Measurements from ENCODE around the gene CERS5. TPM values are rescaled to one million over a fixed set of nuclear protein-coding genes. Genes with fewer than 3 reads are reported as not detected.

CERS5 gene
- total RNA-seq, 2 experiments from 2014 or later = 47.1 to 53.0 TPM

DNA sequence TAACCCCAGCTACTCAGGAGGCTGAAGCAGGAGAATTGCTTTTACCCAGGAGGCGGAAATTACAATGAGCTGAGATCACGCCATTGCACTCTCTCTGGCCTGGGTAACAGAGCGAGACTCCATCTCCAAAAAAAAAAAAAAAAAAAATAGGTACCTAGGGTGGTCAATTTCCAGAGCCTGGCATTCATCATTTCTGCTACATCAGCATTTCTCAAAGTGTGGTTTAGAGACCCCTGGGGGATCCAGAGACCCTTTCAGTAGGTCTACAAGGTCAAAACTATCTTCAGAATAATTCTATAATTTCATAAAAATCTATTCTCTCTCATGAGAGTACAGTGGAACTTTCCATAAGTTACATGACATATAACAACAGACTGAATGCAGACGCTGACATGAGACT is 19.9 kb downstream of the CERS5 start:
- H3K4me1 Mint-ChIP-seq = peaks cover 6% of the 10 kb centered on the region
- ATAC-seq (ENCODE audit: low read depth) (no peak), DNase-seq (no peak)
- peaks cover 3% of the 10 kb centered on the region for H3K36me3 Mint-ChIP-seq
- no peaks in the 10 kb centered on the region for H3K27me3 Mint-ChIP-seq
- no peak overlapping the region for H3K4me3 Mint-ChIP-seq
- POLR2A ChIA-PET = no interaction called here
- H3K27ac Mint-ChIP-seq = no peak overlapping the region
- no peaks in the 10 kb centered on the region for H3K9me3 Mint-ChIP-seq

GRCh38 chr12:50145439-50145838 is 21.7 kb downstream of the CERS5 start:
- H3K4me3 Mint-ChIP-seq = no peak overlapping the region
- DNase-seq (no peak), ATAC-seq (ENCODE audit: low read depth) (no peak)
- H3K27ac Mint-ChIP-seq = no peak overlapping the region
- no peaks in the 10 kb centered on the region for H3K27me3 Mint-ChIP-seq
- peaks cover 15% of the 10 kb centered on the region for H3K36me3 Mint-ChIP-seq
- POLR2A ChIA-PET = interaction anchor here (0.8 kb wide), 1 partner anchor 17 kb away, joined by 4 read pairs; no protein-coding TSS in a partner anchor
- H3K9me3 Mint-ChIP-seq = no peaks in the 10 kb centered on the region
- H3K4me1 Mint-ChIP-seq = peaks cover 6% of the 10 kb centered on the region

DNA sequence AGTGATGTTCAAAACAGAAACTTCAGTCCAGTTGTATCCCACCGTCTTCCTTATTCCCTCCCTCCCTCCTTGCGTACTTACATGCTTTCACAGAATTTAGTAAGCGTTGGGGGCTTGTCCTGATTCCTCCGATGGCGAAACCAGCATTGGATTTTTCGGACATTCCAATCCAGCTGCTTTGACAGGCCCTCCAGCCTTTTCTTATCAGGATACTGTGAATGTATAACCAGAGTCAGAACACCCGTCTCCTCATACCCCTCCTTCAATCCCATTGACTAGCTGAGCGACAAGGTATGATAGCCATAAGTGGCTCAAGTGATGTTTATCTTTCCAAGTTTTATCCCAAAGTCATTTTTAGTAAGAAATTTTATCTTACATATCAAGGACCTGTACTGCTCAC is 24.2 kb downstream of the CERS5 start:
- no peak overlapping the region for H3K27ac Mint-ChIP-seq
- peaks cover 2% of the 10 kb centered on the region for H3K4me1 Mint-ChIP-seq
- ATAC-seq (ENCODE audit: low read depth) (no peak), DNase-seq (no peak)
- no peak overlapping the region for H3K4me3 Mint-ChIP-seq
- peaks cover 22% of the 10 kb centered on the region for H3K36me3 Mint-ChIP-seq
- H3K9me3 Mint-ChIP-seq = no peaks in the 10 kb centered on the region
- POLR2A ChIA-PET = no interaction called here
- H3K27me3 Mint-ChIP-seq = no peaks in the 10 kb centered on the region

GRCh38 chr12:50132505-50133135 is 34.5 kb downstream of the CERS5 start:
- H3K36me3 Mint-ChIP-seq = peaks cover 15% of the 10 kb centered on the region
- peak overlapping the region; percentile 43 for H3K27ac Mint-ChIP-seq
- ATAC-seq (ENCODE audit: low read depth) = no peak
- DNase-seq = no peak
- H3K4me3 Mint-ChIP-seq = no peak overlapping the region
- H3K27me3 Mint-ChIP-seq = no peaks in the 10 kb centered on the region
- H3K9me3 Mint-ChIP-seq = no peaks in the 10 kb centered on the region
- POLR2A ChIA-PET = no interaction called here
- H3K4me1 Mint-ChIP-seq = no peaks in the 10 kb centered on the region

GRCh38 chr12:50129290-50129689 is 37.9 kb downstream of the CERS5 start:
- Mint-ChIP-seq H3K27me3 (no peaks in the 10 kb centered on the region), H3K9me3 (no peaks in the 10 kb centered on the region), H3K4me3 (no peak overlapping the region), H3K36me3 (peaks cover 16% of the 10 kb centered on the region), H3K27ac (no peak overlapping the region), H3K4me1 (peaks cover 11% of the 10 kb centered on the region)
- DNase-seq = no peak
- POLR2A ChIA-PET = interaction anchor here (1.5 kb wide), 1 partner anchor 18 kb away, joined by 5 read pairs; the partner anchor contains the start of gene COX14
- no peak for ATAC-seq (ENCODE audit: low read depth)

GRCh38 chr12:50127546-50127945 is 39.6 kb downstream of the CERS5 start:
- Mint-ChIP-seq H3K9me3 (no peaks in the 10 kb centered on the region), H3K27me3 (no peaks in the 10 kb centered on the region), H3K4me3 (no peak overlapping the region), H3K36me3 (peaks cover 19% of the 10 kb centered on the region), H3K27ac (no peak overlapping the region), H3K4me1 (peaks cover 14% of the 10 kb centered on the region)
- POLR2A ChIA-PET = interaction anchor here (1.6 kb wide), 1 partner anchor 15 kb away, joined by 6 read pairs; the partner anchor contains the start of gene COX14
- ATAC-seq (ENCODE audit: low read depth) (no peak), DNase-seq (no peak)

- Mint-ChIP-seq H3K4me1 (peaks cover 14% of the 10 kb centered on the region), H3K36me3 (peaks cover 23% of the 10 kb centered on the region), H3K27ac (no peak overlapping the region), H3K27me3 (no peaks in the 10 kb centered on the region), H3K9me3 (no peaks in the 10 kb centered on the region), H3K4me3 (no peak overlapping the region)
- DNase-seq (no peak), ATAC-seq (ENCODE audit: low read depth) (no peak)
- POLR2A ChIA-PET = interaction anchor here (1.7 kb wide), 1 partner anchor 10 kb away, joined by 4 read pairs; no protein-coding TSS in a partner anchor
Measured at GRCh38 chr12:50123203-50123602, 44.0 kb downstream of the CERS5 start.

- DNase-seq = no peak
- POLR2A ChIA-PET = interaction anchor here (1.7 kb wide), 1 partner anchor 9 kb away, joined by 4 read pairs; no protein-coding TSS in a partner anchor
- no peaks in the 10 kb centered on the region for H3K27me3 Mint-ChIP-seq
- H3K27ac Mint-ChIP-seq = no peak overlapping the region
- H3K4me1 Mint-ChIP-seq = peaks cover 17% of the 10 kb centered on the region
- H3K4me3 Mint-ChIP-seq = no peak overlapping the region
- H3K36me3 Mint-ChIP-seq = peaks cover 24% of the 10 kb centered on the region
- H3K9me3 Mint-ChIP-seq = no peaks in the 10 kb centered on the region
- no peak for ATAC-seq (ENCODE audit: low read depth)
Measured at GRCh38 chr12:50121641-50122040, 45.5 kb downstream of the CERS5 start.

DNA sequence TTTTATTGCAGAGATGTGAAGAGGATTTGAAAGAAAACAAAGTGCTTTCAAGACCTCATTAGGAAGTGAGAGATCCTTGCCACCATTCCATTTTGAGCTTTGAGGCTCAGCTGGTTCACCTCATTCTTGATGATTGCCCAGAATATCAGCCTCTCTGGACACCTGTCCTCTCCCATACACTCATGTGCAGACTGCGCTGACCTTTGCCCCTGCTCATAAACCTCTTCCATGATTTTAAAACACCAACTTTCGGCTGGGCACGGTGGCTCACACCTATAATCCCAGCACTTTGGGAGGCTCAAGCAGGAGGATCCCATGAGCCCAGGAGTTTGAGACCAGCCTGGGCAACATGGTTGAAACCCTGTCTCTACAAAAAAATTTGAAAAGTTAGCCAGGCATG is 46.2 kb downstream of the CERS5 start:
- H3K4me1 Mint-ChIP-seq = peaks cover 20% of the 10 kb centered on the region
- POLR2A ChIA-PET = interaction anchor here (0.6 to 1.1 kb wide), 2 partner anchors 9 to 96 kb away, joined by 3 to 5 read pairs; partner anchors contain the start of genes COX14 and RACGAP1

GRCh38 chr12:50120521-50120920 is 46.6 kb downstream of the CERS5 start:
- no peaks in the 10 kb centered on the region for H3K27me3 Mint-ChIP-seq
- no peak for DNase-seq
- no peak for ATAC-seq (ENCODE audit: low read depth)
- H3K4me1 Mint-ChIP-seq = peaks cover 19% of the 10 kb centered on the region
- H3K9me3 Mint-ChIP-seq = no peaks in the 10 kb centered on the region
- peaks cover 28% of the 10 kb centered on the region for H3K36me3 Mint-ChIP-seq
- POLR2A ChIA-PET = interaction anchor here (0.6 to 1.1 kb wide), 3 partner anchors 9 to 95 kb away, joined by 3 to 5 read pairs (median 3); partner anchors contain the start of genes COX14 and RACGAP1
- no peak overlapping the region for H3K4me3 Mint-ChIP-seq
- peak overlapping the region; percentile 17 for H3K27ac Mint-ChIP-seq

More for the DNA sequence above, 46.2 kb downstream of the CERS5 start:
- peaks cover 24% of the 10 kb centered on the region for H3K36me3 Mint-ChIP-seq
- H3K4me3 Mint-ChIP-seq = no peak overlapping the region
- no peak for DNase-seq
- H3K9me3 Mint-ChIP-seq = no peaks in the 10 kb centered on the region
- H3K27ac Mint-ChIP-seq = no peak overlapping the region
- ATAC-seq (ENCODE audit: low read depth) = no peak
- no peaks in the 10 kb centered on the region for H3K27me3 Mint-ChIP-seq

DNA sequence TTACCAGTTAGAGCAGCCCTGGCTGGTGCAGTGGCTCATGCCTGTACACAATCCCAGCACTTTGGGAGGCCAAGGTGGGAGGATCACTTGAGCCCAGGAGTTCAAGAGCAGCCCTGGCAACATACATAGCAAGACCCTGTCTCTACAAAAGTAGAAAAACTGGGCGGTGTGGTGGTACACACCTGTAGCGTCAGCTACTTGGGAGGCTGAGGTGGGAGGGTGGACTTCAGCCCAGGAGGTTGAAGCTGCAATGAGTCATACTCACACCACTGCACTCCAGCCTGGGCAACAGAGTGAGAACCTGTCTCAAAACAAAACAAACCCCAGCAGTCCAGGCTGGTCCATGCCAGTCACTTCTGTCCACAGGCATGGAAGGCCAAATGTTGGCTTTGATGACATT is 47.8 kb downstream of the CERS5 start:
- no peak overlapping the region for H3K4me3 Mint-ChIP-seq
- peaks cover 31% of the 10 kb centered on the region for H3K36me3 Mint-ChIP-seq

DNA sequence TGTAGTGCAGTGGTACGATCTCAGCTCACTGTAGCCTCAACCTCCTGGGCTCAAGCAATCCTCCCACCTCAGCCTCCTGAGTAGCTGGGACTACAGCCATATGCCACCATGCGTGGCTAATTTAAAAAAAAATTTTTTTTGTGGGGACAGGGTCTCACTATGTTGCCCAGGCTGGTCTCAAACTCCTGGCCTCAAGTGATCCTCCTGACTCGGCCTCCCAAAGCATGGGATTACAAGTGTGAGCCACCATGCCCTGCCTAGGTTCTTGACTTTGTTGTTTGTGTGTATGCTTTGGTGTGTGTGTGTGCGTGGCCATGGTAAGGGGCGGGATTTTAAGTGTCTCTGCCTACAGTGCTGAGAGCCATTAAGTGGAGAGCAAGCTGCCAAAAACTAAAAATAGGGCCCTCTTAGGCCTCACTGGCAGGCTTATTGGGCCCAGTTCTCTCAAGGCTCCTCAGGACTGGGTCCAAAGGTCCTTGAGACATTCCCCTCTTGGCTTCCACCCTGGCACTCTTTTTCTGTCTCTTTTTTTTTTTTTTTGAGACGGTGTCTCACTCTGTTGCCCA is 50.0 kb downstream of the CERS5 start:
- Mint-ChIP-seq H3K27me3 (no peaks in the 10 kb centered on the region), H3K4me3 (no peak overlapping the region), H3K9me3 (no peaks in the 10 kb centered on the region), H3K36me3 (peaks cover 26% of the 10 kb centered on the region), H3K27ac (peak overlapping the region; percentile 16), H3K4me1 (peaks cover 16% of the 10 kb centered on the region)
- ATAC-seq (ENCODE audit: low read depth) (no peak), DNase-seq (no peak)
- POLR2A ChIA-PET = interaction anchor here (0.7 kb wide), 1 partner anchor 284 kb away, joined by 5 read pairs; no protein-coding TSS in a partner anchor

More for the DNA sequence above, 47.8 kb downstream of the CERS5 start:
- POLR2A ChIA-PET = no interaction called here
- DNase-seq (no peak), ATAC-seq (ENCODE audit: low read depth) (no peak)
- Mint-ChIP-seq H3K9me3 (no peaks in the 10 kb centered on the region), H3K4me1 (peaks cover 14% of the 10 kb centered on the region), H3K27ac (no peak overlapping the region), H3K27me3 (no peaks in the 10 kb centered on the region)

DNA sequence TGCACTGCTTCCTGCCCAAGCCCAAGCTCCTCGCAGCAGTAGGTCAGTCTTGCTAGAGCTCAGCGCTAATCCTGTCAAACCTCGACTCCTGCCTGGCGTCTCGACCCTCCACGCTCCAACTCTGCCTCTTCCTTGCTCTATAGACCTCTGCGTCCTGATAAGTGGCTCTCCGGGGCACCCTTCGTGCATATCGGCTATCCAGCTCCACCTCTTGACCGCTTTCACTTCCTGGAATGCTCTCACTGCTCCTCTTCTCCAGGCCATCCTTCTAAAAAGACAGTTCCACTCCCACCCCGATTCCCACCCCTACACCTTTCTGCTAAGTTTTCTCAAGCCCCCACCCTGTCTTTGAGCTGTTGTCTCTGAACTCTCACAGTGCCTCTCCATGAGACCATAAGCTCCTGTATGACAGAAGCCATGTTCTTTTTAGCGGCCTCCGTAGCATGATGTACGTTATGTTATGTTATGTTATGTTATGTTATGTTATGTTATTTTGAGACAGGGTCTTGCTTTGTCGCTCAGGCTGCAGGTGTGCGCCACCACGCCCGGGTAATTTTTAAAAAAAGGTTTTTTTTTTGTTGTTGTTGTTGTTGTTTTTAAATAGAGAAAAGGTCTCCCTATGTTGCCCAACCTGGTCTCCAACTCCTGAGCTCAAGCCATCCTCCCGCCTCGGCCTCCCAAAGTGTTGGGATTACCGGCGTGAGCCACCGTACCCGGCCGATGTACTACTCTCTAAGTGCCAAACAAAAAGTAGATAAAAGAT is 54.5 kb downstream of the CERS5 start:
- POLR2A ChIA-PET = interaction anchor here (0.6 to 4.6 kb wide), 20 partner anchors 8 to 1156 kb away, joined by 3 to 42 read pairs (median 5); partner anchors contain the start of genes CERS5, GPD1, LIMA1 and RACGAP1
- no peak for ATAC-seq (ENCODE audit: low read depth)
- H3K36me3 Mint-ChIP-seq = peaks cover 15% of the 10 kb centered on the region
- no peaks in the 10 kb centered on the region for H3K9me3 Mint-ChIP-seq
- H3K4me3 Mint-ChIP-seq = peak overlapping the region; percentile 100
- H3K27ac Mint-ChIP-seq = peak overlapping the region; percentile 100
- no peak for DNase-seq
- H3K27me3 Mint-ChIP-seq = no peaks in the 10 kb centered on the region
- H3K4me1 Mint-ChIP-seq = peaks cover 26% of the 10 kb centered on the region

Data from activated naive CD8-positive, alpha-beta T cell treated with anti-CD3 and anti-CD28 coated beads, Interleukin-2, amount 10 ng/mL, durations not matched to agents 7 days and 5 days (primary cell).